GM21737 (cell line): ENCODE data around the gene FBXO11.
"Not testable (repeated sequence)": the region's sequence is repeated elsewhere in the genome, so short reads cannot be mapped to it uniquely, and the experiment has no call there.

Experiments
- ATAC-seq: cut with Tn5 transposase; IDR thresholded peaks from one replicate; pipeline ENCODE4 v1.9.1; 2021; ENCODE audit warnings: mild to moderate bottlenecking, moderate library complexity; ENCODE audit not compliant: unreplicated experiment

Gene FBXO11

DNA sequence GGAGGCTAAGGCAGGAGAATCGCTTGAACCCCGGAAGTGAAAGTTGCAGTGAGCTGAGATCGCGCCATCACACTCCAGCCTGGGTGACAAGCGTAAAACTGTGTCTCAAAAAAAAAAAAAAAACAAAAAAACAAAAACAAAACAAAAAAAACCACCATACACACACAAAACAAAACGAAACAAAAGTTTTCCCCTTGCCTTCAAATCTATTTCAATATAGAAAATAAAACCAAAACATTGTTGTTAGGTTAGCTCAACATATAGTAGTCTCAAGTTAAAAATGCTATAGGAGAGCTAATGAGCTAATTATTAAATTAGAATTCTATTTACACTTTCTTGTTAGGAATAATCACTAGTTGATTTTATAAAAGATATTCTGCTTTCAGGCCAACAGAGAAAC is 43.3 kb downstream of the FBXO11 start:
- no peak for ATAC-seq

DNA sequence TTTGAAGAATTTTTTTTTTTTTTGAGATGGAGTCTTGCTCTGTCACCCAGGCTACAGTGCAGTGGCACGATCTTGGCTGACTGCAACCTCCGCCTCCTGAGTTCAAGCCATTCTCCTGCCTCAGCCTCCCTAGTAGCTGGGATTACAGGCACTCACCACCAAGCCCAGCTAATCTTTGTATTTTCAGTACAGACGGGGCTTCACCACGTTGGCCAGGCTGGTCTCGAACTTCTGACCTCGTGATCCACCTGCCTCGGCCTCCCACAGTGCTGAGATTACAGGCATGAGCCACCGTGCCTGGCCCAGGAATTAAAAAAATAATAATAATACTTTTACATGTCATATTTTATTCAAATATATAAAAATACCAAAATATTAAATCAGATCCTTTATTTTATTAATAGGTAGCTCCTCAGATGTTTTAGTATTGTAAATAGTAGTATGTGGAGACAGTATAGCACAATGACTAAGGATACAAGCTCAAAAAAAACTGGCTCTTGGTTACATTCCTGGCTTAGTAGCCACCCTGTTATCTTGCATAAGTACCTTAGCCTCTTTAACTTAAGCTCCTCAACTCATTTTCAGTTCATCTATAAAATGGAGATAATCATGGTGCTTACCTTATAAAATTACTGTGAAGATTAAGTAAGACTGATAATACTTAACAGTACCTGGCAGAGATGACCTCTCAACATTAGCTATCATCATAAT is 53.1 kb downstream of the FBXO11 start:
- not testable (repeated sequence) for ATAC-seq

DNA sequence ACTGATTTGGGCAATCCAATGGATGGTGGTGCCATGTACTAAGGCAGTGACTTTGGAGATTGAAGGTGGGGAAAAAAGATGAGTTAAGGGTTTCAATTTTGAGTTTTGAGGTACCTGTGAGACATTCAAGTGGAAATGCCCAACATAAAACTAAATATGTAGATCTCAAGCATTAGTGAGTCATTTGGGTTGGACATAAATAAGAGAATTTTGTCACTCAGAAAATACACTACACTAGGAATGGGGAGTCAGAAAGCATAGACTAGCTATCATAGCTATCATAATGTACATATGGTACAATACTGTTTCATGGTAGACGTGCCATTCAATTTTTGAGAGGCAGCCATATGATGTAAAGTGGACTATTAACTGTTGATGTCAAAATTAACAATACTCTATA is 56.1 kb downstream of the FBXO11 start:
- ATAC-seq, result no peak

DNA sequence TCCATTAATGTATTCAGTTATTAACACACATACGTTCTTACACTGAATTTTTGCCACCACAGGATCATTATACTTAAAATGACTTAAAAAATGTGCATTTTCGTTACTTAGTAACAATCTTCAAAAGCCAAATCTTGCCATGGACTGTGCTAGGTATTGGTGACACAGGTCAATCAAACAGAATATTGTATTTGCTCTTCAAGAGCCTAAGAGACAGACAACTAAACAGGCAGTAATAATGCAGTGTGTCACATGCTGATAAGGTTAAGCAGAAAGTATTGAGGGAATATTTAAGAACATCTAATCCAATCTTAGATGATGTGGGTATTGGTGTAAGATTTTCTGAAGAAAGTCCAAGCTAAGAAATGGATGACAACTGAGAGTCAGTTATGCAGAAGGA is 56.9 kb downstream of the FBXO11 start:
- no peak for ATAC-seq

DNA sequence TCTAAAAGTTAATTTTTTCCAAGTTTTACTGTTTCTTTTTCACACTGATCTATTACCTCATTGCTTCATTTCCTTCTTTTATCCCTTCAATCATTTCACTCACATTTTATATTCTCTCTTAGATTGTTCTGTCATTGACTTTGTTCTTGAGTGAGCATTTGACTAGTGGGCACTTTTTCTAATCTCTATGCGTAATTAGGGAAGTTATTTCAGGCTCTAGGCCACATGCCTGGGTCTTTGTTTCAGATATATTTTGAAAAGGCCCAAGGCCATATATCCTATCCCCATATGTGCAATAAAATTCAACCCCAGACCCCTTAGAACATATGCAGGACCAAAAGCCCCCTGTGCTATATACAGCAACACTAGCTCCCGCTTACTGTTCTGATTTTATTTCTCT is 62.1 kb downstream of the FBXO11 start:
- ATAC-seq, result no peak

DNA sequence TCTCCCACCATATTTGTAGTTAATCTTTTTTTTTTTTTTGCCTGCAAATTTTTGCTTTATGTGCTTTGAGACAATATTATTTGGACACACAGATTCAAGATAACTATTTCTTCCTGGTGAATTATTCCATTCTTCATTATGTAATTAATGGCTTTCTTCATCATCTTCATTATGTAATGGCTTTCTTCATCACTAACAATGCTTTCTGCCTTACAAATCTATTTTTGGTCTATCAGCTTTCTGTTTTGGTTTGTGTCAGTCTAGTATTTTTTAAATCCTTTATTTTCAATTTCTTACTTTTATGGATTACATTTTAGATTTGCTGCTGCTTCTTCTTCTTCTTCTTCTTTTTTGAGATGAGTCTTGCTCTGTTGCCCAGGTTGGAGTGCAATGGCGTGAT is 62.9 kb downstream of the FBXO11 start:
- ATAC-seq, result no peak

DNA sequence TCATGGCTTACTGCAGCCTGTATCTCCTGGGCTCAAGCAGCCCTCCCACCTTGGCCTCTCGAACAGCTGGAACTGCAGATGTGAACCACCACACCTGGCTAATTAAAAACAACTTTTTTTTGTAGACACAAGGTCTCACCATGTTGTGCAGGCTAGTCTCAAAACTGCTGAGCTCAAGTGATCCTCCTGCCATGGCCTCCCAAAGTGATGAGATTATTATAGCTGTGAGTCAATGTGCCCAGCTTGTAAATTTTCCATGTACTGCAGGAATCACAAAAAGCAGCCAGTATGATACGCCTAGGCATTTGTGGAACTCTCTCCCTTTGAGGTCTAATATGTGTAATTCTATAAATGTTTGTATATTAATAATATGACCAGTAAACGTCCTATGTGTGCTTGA is 63.5 kb downstream of the FBXO11 start:
- no peak for ATAC-seq

DNA sequence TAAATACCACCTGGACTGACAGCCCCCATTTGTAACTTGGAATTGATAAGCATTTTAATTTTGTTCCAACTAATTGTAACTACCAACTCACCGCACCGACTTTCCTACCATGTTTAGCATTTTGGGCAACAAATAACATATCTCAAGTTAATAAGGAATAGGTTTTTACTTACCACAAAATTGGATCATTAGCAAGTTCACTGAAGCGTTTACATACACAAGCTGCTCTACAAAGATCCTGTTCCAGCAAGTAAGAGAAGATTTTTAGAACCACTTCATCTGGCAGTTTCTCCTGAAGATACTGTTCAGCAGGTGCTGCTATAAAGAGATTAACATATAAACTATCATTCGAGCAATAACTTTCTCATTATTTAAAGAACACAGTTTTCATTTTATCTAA is 67.6 kb downstream of the FBXO11 start:
- no peak for ATAC-seq

DNA sequence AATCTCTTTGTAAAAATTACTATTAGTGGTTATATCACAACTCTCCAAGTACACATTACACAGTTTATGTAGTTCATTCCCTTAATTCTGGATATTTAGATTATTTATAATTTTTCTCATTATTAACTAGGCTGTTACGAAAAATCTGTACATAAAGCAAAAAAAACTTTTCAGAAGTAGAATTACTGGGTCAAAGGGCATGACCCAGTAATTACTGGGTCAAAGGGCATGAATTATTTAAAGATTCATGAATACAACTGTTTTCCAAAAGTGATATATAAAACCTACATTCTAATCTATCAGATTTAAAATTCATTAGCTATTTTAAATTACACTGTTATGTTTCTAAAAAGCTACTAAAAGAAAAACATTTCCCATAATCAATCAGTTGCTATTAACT is 68.0 kb downstream of the FBXO11 start:
- ATAC-seq, result no peak

DNA sequence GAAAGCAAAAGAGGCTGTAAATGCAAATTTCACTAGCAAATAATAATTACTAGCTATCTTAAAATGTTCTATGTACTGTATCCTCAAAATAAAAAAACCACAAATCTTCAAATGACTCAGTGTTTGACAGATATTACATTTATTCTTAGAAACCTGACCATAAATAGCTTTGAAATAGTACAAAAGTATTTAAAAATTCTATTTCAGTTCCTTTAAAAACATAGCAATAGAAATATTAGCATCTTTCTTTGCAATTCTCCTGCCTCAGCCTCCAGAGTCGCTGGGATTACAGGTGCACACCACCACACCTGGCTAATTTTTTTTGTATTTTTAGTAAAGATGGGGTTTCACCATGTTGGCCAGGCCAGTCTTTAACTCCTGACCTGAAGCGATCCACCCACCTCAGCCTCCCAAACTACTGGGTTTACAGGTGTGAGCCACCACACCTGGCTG is 72.8 kb downstream of the FBXO11 start:
- peak; percentile 69 for ATAC-seq

DNA sequence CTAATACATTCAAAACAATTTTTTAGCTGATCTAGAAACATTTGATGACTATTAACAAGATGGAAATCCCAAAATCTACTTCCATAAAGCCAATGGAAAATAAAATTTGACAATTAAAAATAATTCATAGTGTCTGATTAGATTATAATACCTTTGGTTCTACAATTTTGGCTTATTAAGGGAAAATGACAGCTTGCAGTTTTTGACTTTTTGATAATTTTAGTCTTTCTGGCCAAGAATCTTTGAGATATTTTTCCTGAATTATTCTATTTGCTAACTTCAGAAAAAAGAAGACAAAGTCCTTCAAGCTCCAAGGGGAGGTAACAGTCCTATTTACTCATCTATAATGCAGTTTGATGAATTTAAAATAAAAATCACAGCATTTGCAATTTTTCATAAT is 83.8 kb downstream of the FBXO11 start:
- no peak for ATAC-seq

DNA sequence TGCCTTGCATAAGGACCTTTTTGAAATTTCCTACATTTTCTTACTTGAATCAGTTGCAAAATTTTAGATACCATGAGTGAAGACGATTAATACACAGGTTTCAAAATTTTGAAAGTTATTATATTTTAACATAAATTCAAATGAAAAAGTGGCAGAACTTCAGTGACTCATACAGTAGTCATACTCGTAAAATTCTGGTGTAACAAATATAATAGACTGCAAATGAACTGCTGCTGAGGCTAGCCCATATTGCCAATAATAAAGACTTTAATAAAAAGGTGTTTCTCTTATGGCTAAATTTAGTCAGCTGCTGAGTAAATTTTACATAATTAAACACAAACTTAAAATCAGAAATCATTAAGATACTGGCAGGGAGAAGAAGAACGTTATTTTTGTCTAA is 86.5 kb downstream of the FBXO11 start:
- no peak for ATAC-seq

DNA sequence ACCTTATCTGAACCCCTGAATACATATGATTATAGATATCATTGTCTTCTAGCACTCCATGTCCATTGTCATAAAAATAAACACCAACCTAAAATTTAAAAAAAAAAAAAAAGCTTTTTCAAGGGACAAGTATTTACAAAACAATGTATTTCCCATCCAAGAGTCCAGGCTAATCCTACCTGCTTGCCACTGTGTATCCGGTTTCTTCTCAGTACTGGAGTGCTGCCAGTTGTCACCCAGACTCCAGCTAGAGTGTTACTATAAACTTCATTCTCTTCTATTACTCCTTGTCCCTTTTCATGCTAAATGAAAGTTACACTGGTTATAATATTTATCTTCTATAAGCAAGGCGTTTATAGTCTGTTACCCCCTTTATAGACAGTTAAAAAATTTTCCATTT is 87.5 kb downstream of the FBXO11 start:
- no peak for ATAC-seq

DNA sequence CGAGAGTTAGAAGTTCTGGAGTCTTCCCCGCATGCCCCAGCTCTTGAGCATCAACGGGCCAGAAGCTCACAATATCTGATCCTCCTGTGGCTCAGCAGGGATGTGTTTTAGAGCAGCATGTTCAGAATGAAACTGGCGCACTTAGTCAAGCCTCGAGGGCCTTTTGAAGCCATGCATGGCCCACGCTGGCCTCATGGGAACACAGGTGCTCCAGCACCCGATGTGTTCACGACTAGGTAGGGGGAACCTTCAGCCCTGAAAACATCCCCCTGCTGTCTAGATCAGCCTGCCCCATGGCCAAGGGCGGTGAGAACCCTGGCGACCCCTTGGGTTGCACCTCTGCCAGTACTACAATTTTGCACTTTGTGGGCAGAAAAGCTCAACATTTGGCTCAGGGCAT is 90.5 kb downstream of the FBXO11 start:
- no peak for ATAC-seq

DNA sequence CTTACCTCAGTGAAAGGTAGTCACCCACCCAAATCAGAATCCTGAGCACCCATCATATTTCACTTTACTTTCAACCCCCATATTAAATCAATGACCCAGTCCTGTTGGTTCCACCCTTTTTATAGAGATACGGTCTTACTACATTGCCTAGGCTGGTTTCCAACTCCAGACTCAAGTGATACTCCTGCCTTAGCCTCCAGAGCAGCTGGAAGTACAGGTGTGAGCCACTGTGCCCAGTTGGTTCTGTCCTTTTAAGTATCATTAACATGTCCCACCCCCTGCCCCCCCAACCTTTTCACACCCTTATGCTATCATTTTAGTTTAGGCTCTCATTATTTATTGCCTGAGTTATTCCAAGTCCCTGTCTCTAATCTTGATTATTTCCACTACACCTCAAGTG is 94.6 kb downstream of the FBXO11 start:
- ATAC-seq, result no peak

DNA sequence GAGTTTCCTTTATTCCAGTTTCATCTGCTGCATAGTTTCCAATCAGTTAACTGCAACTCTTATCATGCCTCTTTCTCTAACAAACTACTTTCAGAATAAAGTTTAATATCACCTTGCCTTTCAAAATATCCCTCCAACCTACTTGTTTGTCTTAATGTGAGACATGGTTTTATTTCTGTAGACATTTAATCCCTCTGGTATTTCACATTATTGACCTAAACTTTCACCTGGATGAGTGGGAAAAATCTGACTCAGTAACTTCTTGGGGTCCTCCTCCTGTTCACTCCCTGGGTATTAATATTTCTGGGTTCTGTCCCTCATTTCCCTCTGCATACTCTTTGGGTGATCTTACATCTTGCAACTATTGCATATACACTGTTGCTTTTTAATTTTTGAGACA is 95.4 kb downstream of the FBXO11 start:
- no peak for ATAC-seq

DNA sequence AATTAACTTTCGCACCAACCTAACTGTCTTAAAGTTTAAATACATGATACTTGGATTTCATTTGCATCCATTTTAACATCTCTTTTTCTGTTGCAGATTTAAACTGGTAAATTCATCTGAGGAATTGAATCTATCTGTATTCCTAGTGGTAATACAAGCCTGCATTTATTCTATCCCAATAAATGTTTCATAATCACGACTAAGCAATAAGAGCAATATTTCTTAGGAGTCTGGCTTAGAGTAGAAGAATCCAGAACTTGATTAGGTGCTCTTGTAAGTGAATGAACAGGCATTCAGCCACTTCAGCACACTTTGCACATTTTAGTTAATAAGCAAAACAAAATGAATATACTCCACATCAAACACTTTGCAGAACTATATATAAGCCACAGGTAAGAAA is 96.4 kb downstream of the FBXO11 start:
- ATAC-seq, result no peak

DNA sequence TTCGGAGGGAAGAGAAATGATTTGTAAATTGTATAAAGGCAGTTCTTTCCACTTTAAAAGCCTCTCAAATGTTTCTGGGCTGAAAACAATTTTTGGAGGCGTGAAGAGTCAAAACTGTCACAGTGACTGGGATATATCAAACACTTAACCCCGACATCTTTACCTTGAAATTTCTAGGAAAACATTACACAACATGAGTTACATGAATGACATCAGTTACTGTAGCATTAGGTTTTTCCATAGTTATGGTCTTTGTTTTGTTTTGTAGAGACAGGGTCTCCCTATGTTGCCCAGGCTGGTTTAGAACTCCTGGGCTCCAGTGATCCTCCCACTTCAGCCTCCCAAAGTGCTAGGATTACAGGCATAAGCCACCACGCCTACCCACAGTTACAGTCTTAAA is 97.7 kb downstream of the FBXO11 start:
- no peak for ATAC-seq

DNA sequence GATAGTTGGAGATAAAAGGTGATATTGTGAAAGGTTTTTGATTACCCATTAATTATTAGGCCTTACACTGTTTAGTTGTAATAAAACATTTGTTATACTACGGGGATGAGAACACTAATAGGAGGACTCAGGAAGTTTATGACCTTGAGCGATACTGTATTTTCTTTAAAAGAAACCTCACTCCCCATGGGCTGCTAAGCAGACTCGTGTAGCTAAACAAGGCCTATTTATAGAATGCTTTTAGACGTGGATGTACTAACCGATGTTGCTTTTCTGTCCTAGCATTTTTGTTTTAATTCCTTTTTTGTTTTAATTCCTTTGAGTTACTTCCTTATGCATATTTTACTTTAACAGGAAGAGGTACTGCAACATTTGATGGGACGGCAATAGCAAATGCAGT is 100.4 kb downstream of the FBXO11 start:
- ATAC-seq, result no peak

DNA sequence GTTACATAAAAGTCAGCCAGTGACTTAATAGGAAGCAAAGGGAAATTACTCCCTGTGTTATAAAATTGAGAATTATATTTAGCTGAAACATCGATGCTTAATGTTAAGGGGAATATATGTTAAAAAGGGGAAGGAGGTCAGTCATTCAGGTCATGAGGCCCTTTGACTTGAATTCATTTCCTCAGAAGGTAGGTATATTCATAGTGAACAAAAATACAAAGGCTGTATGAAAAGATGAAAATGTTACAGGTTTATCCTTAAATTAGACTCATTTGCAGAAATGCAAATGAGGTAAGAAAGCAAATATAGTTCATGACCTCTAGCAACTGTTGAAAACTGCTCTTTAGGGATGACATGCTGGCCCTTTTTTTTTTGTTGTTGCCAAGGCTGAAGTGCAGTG is 102.5 kb downstream of the FBXO11 start:
- ATAC-seq, result no peak

DNA sequence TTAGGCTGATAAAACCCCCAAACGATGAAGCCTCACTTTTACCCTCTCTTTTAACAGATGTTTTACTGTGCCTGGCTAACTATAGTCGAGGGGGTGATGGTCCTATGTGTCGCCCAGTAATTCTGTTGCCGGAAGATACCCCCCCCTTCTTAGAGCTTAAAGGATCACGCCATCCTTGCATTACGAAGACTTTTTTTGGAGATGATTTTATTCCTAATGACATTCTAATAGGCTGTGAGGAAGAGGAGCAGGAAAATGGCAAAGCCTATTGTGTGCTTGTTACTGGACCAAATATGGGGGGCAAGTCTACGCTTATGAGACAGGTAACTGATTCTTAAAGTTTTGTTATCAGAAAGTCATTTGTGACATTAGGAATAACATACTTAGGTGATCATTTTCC is 102.9 kb downstream of the FBXO11 start:
- no peak for ATAC-seq

DNA sequence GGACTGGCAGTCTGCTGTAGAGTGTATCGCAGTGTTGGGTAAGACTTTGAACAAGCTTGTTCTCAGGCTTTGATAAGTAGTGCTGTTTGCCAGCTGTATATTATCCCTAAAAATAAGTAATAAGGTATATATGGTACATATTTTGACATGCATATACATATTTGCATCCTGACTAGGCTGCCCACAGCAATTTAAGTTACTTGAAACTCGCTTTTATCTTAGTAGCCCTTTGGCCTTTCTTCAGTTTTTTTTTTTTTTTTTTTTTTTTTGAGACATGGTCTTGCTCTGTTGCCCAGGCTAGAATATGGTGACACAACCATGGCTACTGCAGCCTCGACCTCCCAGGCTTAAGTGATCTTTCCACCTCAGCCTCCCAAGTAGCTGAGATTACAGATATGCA is 105.2 kb downstream of the FBXO11 start:
- ATAC-seq, result no peak

DNA sequence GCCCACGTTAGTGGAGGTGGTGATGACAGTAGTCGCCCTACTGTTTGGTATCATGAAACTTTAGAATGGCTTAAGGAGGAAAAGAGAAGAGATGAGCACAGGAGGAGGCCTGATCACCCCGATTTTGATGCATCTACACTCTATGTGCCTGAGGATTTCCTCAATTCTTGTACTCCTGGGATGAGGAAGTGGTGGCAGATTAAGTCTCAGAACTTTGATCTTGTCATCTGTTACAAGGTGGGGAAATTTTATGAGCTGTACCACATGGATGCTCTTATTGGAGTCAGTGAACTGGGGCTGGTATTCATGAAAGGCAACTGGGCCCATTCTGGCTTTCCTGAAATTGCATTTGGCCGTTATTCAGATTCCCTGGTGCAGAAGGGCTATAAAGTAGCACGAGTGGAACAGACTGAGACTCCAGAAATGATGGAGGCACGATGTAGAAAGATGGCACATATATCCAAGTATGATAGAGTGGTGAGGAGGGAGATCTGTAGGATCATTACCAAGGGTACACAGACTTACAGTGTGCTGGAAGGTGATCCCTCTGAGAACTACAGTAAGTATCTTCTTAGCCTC is 107.2 kb downstream of the FBXO11 start:
- ATAC-seq, result no peak
